Fibroblast of lung (primary cell): Measurements from ENCODE around the gene CCDC198. TPM values are rescaled to one million over a fixed set of nuclear protein-coding genes. Genes with fewer than 3 reads are reported as not detected.

Source experiments
- DNase-seq, 2 donors: peaks; one replicate each; pipeline versions ENCODE4 v3.0.0 to v3.0.0-alpha.2; 2010; ENCODE audit warnings: low read depth in 2 of 2
- H2AFZ ChIP-seq: 2 replicates; pipeline ENCODE4 v1.5.1; 2012; ENCODE audit warnings: low read length, control low read depth, inconsistent platforms
- H3K27ac ChIP-seq: 2 replicates; pipeline ENCODE4 v1.5.1; 2011; ENCODE audit warnings: low read length, control low read depth; ENCODE audit not compliant: insufficient read depth
- H3K27me3 ChIP-seq: 2 replicates; pipeline ENCODE4 v1.5.1; 2011; ENCODE audit warnings: mild to moderate bottlenecking, low read length; ENCODE audit not compliant: control insufficient read depth, insufficient read depth
- H3K36me3 ChIP-seq: 2 replicates; pipeline ENCODE4 v1.5.1; 2011; ENCODE audit warnings: low read length; ENCODE audit not compliant: control insufficient read depth, insufficient read depth
- H3K4me1 ChIP-seq: 2 replicates; pipeline ENCODE4 v1.5.1; 2011; ENCODE audit warnings: low read length; ENCODE audit not compliant: control insufficient read depth, insufficient read depth; ENCODE audit errors: extremely low read depth
- H3K4me2 ChIP-seq: 2 replicates; pipeline ENCODE4 v1.5.1; 2011; ENCODE audit warnings: low read length, control low read depth; ENCODE audit not compliant: insufficient read depth; ENCODE audit errors: extremely low read depth
- H3K4me3 ChIP-seq, 4 experiments: fragments of 200-600 bp in 1 of 4; sonication (generic) in 1 of 4; replicated peaks in 1 of 4; 2 replicates each; pipeline ENCODE4 v1.5.1; 2011 to 2016; ENCODE audit warnings: low read length in 4 of 4, low read depth in 3 of 4, mild to moderate bottlenecking in 3 of 4, control low read depth in 2 of 4, inconsistent platforms in 1 of 4, mixed read lengths in 1 of 4; ENCODE audit not compliant: insufficient read depth in 1 of 4; ENCODE audit errors: control extremely low read depth in 1 of 4
- H3K79me2 ChIP-seq: 2 replicates; pipeline ENCODE4 v1.5.1; 2012; ENCODE audit warnings: mild to moderate bottlenecking, low read length, inconsistent platforms; ENCODE audit not compliant: control insufficient read depth, insufficient read depth
- H3K9ac ChIP-seq: 2 replicates; pipeline ENCODE4 v1.5.1; 2011; ENCODE audit warnings: mild to moderate bottlenecking, low read length, control low read depth; ENCODE audit not compliant: insufficient read depth
- H3K9me3 ChIP-seq: 2 replicates; pipeline ENCODE4 v1.5.1; 2012; ENCODE audit warnings: low read depth, low read length; ENCODE audit not compliant: control insufficient read depth, insufficient read depth
- H4K20me1 ChIP-seq: 2 replicates; pipeline ENCODE4 v1.5.1; 2011; ENCODE audit warnings: low read length; ENCODE audit not compliant: control insufficient read depth, insufficient read depth; ENCODE audit errors: extremely low read depth
- CTCF ChIP-seq, 2 donors: IDR thresholded peaks in 1 of 2; conservative IDR thresholded peaks in 1 of 2; 1 replicate in 1 of 2; 2 replicates in 1 of 2; pipeline ENCODE4 v1.5.1; 2011 to 2012; ENCODE audit warnings: low read length in 2 of 2, control low read depth in 1 of 2, inconsistent platforms in 1 of 2, low read depth in 1 of 2, mild to moderate bottlenecking in 1 of 2
- EZH2 ChIP-seq: IDR thresholded peaks from 2 replicates; pipeline ENCODE4 v1.5.1; 2012; ENCODE audit warnings: low read length, control low read depth, mild to moderate bottlenecking; ENCODE audit errors: missing control alignments
- polyA plus RNA-seq, 2 donors: library from polyadenylated mRNA; depleted of rRNA in 1 of 2; stranded (reverse) in 1 of 2; unstranded in 1 of 2; fragments of >200 nt; gene quantifications; 2 replicates each; pipeline ENCODE4 v1.2.1, GENCODE V29; 2011 to 2012; ENCODE audit warnings: missing spikeins in 1 of 2
- total RNA-seq: library from RNA; depleted of rRNA; stranded (reverse); fragments of >200 nt; gene quantifications from 2 replicates; pipeline ENCODE4 v1.2.1, GENCODE V29; 2014

The CCDC198 gene
- total and polyA plus RNA-seq, 2 donors (not counting 1 experiment from before 2014, with no cell fraction given), result not detected

- no peaks in the 10 kb centered on the region for H3K9me3 ChIP-seq
- no peaks in the 10 kb centered on the region for H4K20me1 ChIP-seq
- no peaks in the 10 kb centered on the region for H3K79me2 ChIP-seq
- H3K4me3 ChIP-seq, result no peak overlapping the region
- H3K4me2 ChIP-seq, result no peak overlapping the region
- no peaks in the 10 kb centered on the region for H3K27me3 ChIP-seq
- no peak overlapping the region for H2AFZ ChIP-seq
- no peaks in the 10 kb centered on the region for H3K36me3 ChIP-seq
- no peak overlapping the region for H3K9ac ChIP-seq
- no peak overlapping the region for H3K27ac ChIP-seq
- no peak for TF ChIP-seq EZH2
- TF ChIP-seq CTCF (conservative IDR thresholded peaks at IDR 0.05 in 1 of 2, IDR thresholded peaks at IDR 0.05 in 1 of 2; ENCODE audit: low read depth in 1 of 2, low read length in 2 of 2), result no peak
- no peaks in the 10 kb centered on the region for H3K4me1 ChIP-seq
- DNase-seq, result peak; percentile 76 to 88
Observed at GRCh38 chr14:57492859-57493258, 798 bp downstream of the CCDC198 start.

GRCh38 chr14:57491640-57492039 lies 2.0 kb downstream of the CCDC198 start:
- Histone ChIP-seq H3K4me1 (no peaks in the 10 kb centered on the region), H3K27ac (no peak overlapping the region), H3K9ac (no peak overlapping the region), H3K36me3 (no peaks in the 10 kb centered on the region), H3K79me2 (no peaks in the 10 kb centered on the region), H3K4me3 (no peak overlapping the region), H3K27me3 (no peaks in the 10 kb centered on the region), H3K4me2 (no peak overlapping the region), H3K9me3 (no peaks in the 10 kb centered on the region), H2AFZ (no peak overlapping the region), H4K20me1 (no peaks in the 10 kb centered on the region)
- no peak for DNase-seq
- TF ChIP-seq CTCF (conservative IDR thresholded peaks at IDR 0.05 in 1 of 2, IDR thresholded peaks at IDR 0.05 in 1 of 2; ENCODE audit: low read depth in 1 of 2, low read length in 2 of 2), result no peak
- no peak for TF ChIP-seq EZH2

DNA sequence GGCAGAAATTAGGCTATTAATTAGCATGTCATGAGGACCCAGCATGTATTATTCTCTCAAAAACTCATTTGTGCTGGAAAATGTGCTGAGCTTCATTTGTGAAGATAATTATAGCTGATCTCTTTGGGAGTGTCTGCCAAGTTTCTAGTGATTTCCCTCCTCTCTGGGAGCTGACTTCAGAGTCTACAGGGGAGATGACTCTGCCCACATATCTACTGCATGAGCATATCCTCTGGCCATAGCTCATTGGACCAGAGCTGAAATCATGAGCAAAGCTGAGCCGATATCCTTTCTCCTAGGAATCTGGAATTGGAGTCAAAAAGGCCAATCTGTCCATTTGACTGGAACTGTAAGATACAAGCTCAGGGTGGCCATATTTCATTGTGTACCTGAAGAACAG lies 5.9 kb downstream of the CCDC198 start:
- TF ChIP-seq EZH2, result no peak
- no peak for TF ChIP-seq CTCF (conservative IDR thresholded peaks at IDR 0.05 in 1 of 2, IDR thresholded peaks at IDR 0.05 in 1 of 2; ENCODE audit: low read depth in 1 of 2, low read length in 2 of 2)

More for the DNA sequence above, 5.9 kb downstream of the CCDC198 start:
- peak in 1 of 2 donors; percentile 74 for DNase-seq
- Histone ChIP-seq H2AFZ (no peak overlapping the region), H4K20me1 (no peaks in the 10 kb centered on the region), H3K4me3 (no peak overlapping the region), H3K9ac (no peak overlapping the region), H3K36me3 (no peaks in the 10 kb centered on the region), H3K4me2 (no peak overlapping the region), H3K79me2 (no peaks in the 10 kb centered on the region), H3K27ac (no peak overlapping the region), H3K4me1 (no peaks in the 10 kb centered on the region), H3K27me3 (no peaks in the 10 kb centered on the region), H3K9me3 (no peaks in the 10 kb centered on the region)
